NCI-H1417 (cell line): ENCODE measurements around the gene UBR7.
"Not testable (repeated sequence)": the region's sequence is repeated elsewhere in the genome, so short reads cannot be mapped to it uniquely, and the experiment has no call there.

Experiments
- DNase-seq, 3 experiments: peaks; one replicate each; lab custom pipeline; 2025; lab: John Stamatoyannopoulos, UW

Gene UBR7

GRCh38 chr14:93195316-93195999 lies 11.6 kb upstream of the UBR7 start:
- DNase-seq, result no peak

GRCh38 chr14:93199031-93199430 lies 8.0 kb upstream of the UBR7 start:
- DNase-seq, result peak in 1 of 3 experiments; percentile 10

- no peak for DNase-seq
Measured at GRCh38 chr14:93200553-93200952, 6.5 kb upstream of the UBR7 start.

- no peak for DNase-seq
Measured at GRCh38 chr14:93201155-93201704, 5.8 kb upstream of the UBR7 start.

GRCh38 chr14:93207468-93208308 lies 632 bp downstream of the UBR7 start:
- peak in 2 of 3 experiments; percentile 53 to 84 for DNase-seq

GRCh38 chr14:93212432-93212831 lies 5.4 kb downstream of the UBR7 start:
- no peak for DNase-seq

- DNase-seq, result no peak
Measured at GRCh38 chr14:93214598-93214997, 7.5 kb downstream of the UBR7 start.

GRCh38 chr14:93219103-93219726 lies 12.2 kb downstream of the UBR7 start:
- peak; percentile 33 to 75 (median 47) for DNase-seq

GRCh38 chr14:93220509-93220908 lies 13.5 kb downstream of the UBR7 start:
- DNase-seq, result no peak

GRCh38 chr14:93223565-93223964 lies 16.5 kb downstream of the UBR7 start:
- DNase-seq, result no peak

- no peak for DNase-seq
Measured at GRCh38 chr14:93228550-93228949, 21.5 kb downstream of the UBR7 start.

GRCh38 chr14:93230539-93230938 lies 23.5 kb downstream of the UBR7 start:
- DNase-seq, result no peak

GRCh38 chr14:93231129-93231979 lies 24.3 kb downstream of the UBR7 start:
- peak in 2 of 3 experiments; percentile 48 to 59 for DNase-seq

- DNase-seq, result no peak
Measured at GRCh38 chr14:93232159-93232558, 25.1 kb downstream of the UBR7 start.

- not testable (repeated sequence) for DNase-seq
Measured at GRCh38 chr14:93233078-93233477, 26.0 kb downstream of the UBR7 start.

- no peak for DNase-seq
Measured at GRCh38 chr14:93234798-93235197, 27.7 kb downstream of the UBR7 start.

GRCh38 chr14:93239869-93240677 lies 33.0 kb downstream of the UBR7 start:
- DNase-seq, result no peak

GRCh38 chr14:93240678-93241000 lies 33.6 kb downstream of the UBR7 start:
- DNase-seq, result no peak

GRCh38 chr14:93245764-93246420 lies 38.8 kb downstream of the UBR7 start:
- peak in 1 of 3 experiments; percentile 30 for DNase-seq

- no peak for DNase-seq
Measured at GRCh38 chr14:93246534-93246933, 39.5 kb downstream of the UBR7 start.
